Naive thymus-derived CD4-positive, alpha-beta T cell (primary cell): ENCODE data around the gene LRRTM1. TPM values are rescaled to one million over a fixed set of nuclear protein-coding genes. Genes with fewer than 3 reads are reported as not detected.

Experiments used
- ATAC-seq: fragments of 150-1000 bp; cut with Tn5 transposase; 2 replicates; pipeline ENCODE4 v1.10.0; 2021; ENCODE audit warnings: mild to moderate bottlenecking, moderate library complexity
- CTCF ChIA-PET: fragments of 350-600 bp; sonication (Branson Sonifier 250); formaldehyde crosslinking; loops from one replicate; lab custom pipeline; 2021; ENCODE audit warnings: antibody characterized with exemption; lab: Charles Lee
- POLR2A ChIA-PET: fragments of 350-600 bp; sonication (Branson Sonifier 250); formaldehyde crosslinking; loops from one replicate; lab custom pipeline; 2021; ENCODE audit warnings: antibody characterized with exemption, inconsistent platforms; lab: Charles Lee
- DNase-seq, 9 donors: peaks; one replicate each; pipeline versions ENCODE4 v3.0.0 to v3.0.0-alpha.2; 2020 to 2022; ENCODE audit warnings: mixed read lengths in 1 of 9
- H3K27ac ChIP-seq: one replicate; pipeline ENCODE4 v1.7.0; 2013; ENCODE audit warnings: mild to moderate bottlenecking, low read depth, low read length, moderate library complexity
- H3K27me3 ChIP-seq, 2 donors: one replicate each; pipeline ENCODE4 v1.7.0; 2013; ENCODE audit warnings: low read length in 2 of 2, mild to moderate bottlenecking in 2 of 2, moderate library complexity in 2 of 2; ENCODE audit not compliant: control insufficient read depth in 2 of 2, insufficient read depth in 2 of 2
- H3K36me3 ChIP-seq, 3 experiments: 1 replicate in 2 of 3; 2 replicates in 1 of 3; pipeline ENCODE4 v1.7.0; 2013; ENCODE audit warnings: low read length in 3 of 3, mild to moderate bottlenecking in 3 of 3, moderate library complexity in 1 of 3; ENCODE audit not compliant: insufficient read depth in 3 of 3, control insufficient read depth in 2 of 3
- H3K4me1 ChIP-seq, 2 donors: one replicate each; pipeline ENCODE4 v1.7.0; 2013; ENCODE audit warnings: low read length in 2 of 2, mild to moderate bottlenecking in 2 of 2, moderate library complexity in 1 of 2; ENCODE audit not compliant: control insufficient read depth in 2 of 2, insufficient read depth in 2 of 2
- H3K4me3 ChIP-seq: 2 replicates; pipeline ENCODE4 v1.7.0; 2013; ENCODE audit warnings: mild to moderate bottlenecking, low read length
- H3K9me3 ChIP-seq, 3 experiments: 1 replicate in 2 of 3; 2 replicates in 1 of 3; pipeline ENCODE4 v1.7.0; 2013; ENCODE audit warnings: low read length in 3 of 3; ENCODE audit not compliant: control insufficient read depth in 2 of 3
- H3K27ac Mint-ChIP-seq, 9 donors: one replicate each; pipeline ENCODE4 v1.8.0; 2020 to 2022; ENCODE audit warnings: mixed read lengths in 9 of 9, mild to moderate bottlenecking in 8 of 9, moderate library complexity in 5 of 9, inconsistent platforms in 2 of 9
- H3K27me3 Mint-ChIP-seq, 5 donors: one replicate each; pipeline ENCODE4 v1.8.0; 2021 to 2022; ENCODE audit warnings: mixed read lengths in 5 of 5, mild to moderate bottlenecking in 1 of 5
- H3K36me3 Mint-ChIP-seq, 5 donors: one replicate each; pipeline ENCODE4 v1.8.0; 2020 to 2022; ENCODE audit warnings: mixed read lengths in 5 of 5, mild to moderate bottlenecking in 3 of 5, inconsistent platforms in 1 of 5
- H3K4me1 Mint-ChIP-seq, 7 donors: one replicate each; pipeline ENCODE4 v1.8.0; 2020 to 2022; ENCODE audit warnings: mixed read lengths in 7 of 7, mild to moderate bottlenecking in 3 of 7, inconsistent platforms in 1 of 7
- H3K4me3 Mint-ChIP-seq, 10 donors: one replicate each; pipeline ENCODE4 v1.8.0; 2020 to 2022; ENCODE audit warnings: mild to moderate bottlenecking in 10 of 10, mixed read lengths in 10 of 10, moderate library complexity in 6 of 10, inconsistent platforms in 2 of 10
- H3K9me3 Mint-ChIP-seq, 11 donors: one replicate each; pipeline ENCODE4 v1.8.0; 2020 to 2022; ENCODE audit warnings: mixed read lengths in 11 of 11, mild to moderate bottlenecking in 4 of 11, inconsistent platforms in 1 of 11, moderate library complexity in 1 of 11
- intact Hi-C, 2 donors: fragments of 100-400 bp; cut with micrococcal nuclease; formaldehyde crosslinking; loops; one replicate each; pipeline ENCODE4 v1.15.1; 2023
- polyA plus RNA-seq, 2 donors: library from polyadenylated mRNA; unstranded; fragments of 300-500 nt; fragmentation: Illumina TruSeq; gene quantifications; one replicate each; pipeline ENCODE4 v1.2.3, GENCODE V29; 2021
- total RNA-seq, 6 experiments: library from RNA in 5 of 6; stranded (reverse) in 5 of 6; gene quantifications; 1 replicate in 5 of 6; 2 replicates in 1 of 6; pipeline ENCODE4 v1.2.3 and lab custom pipeline; 2021 to 2026

The LRRTM1 gene
- total and polyA plus RNA-seq, 7 experiments from 2014 or later, result not detected

- DNase-seq (no peak), ATAC-seq (no peak)
- POLR2A ChIA-PET, result no interaction called here
- Histone ChIP-seq H3K4me3 (no peak overlapping the region), H3K4me1 (no peaks in the 10 kb centered on the region), H3K36me3 (no peaks in the 10 kb centered on the region), H3K27me3 (no peaks in the 10 kb centered on the region), H3K9me3 (peaks cover 0 to 4% (median 0%) of the 10 kb centered on the region in 3 experiments), H3K27ac (no peak overlapping the region)
- peaks cover under 1 to 28% (median 6%) of the 10 kb centered on the region in 11 donors for H3K9me3 Mint-ChIP-seq
- CTCF ChIA-PET, result no interaction called here
- intact Hi-C loops, result no loop called here
- no peaks in the 10 kb centered on the region for H3K4me1 Mint-ChIP-seq
- H3K36me3 Mint-ChIP-seq, result peaks cover 0 to 4% (median 0%) of the 10 kb centered on the region in 5 donors
- peaks cover 0 to 7% (median 0%) of the 10 kb centered on the region in 5 donors for H3K27me3 Mint-ChIP-seq
- H3K4me3 Mint-ChIP-seq, result no peak overlapping the region
- H3K27ac Mint-ChIP-seq, result no peak overlapping the region
Measured at GRCh38 chr2:80269806-80270205, 34.7 kb downstream of the LRRTM1 start.

- CTCF ChIA-PET, result no interaction called here
- no peak for DNase-seq
- Histone ChIP-seq H3K4me3 (no peak overlapping the region), H3K36me3 (no peaks in the 10 kb centered on the region), H3K4me1 (no peaks in the 10 kb centered on the region), H3K9me3 (no peaks in the 10 kb centered on the region), H3K27ac (no peak overlapping the region), H3K27me3 (no peaks in the 10 kb centered on the region)
- intact Hi-C loops, result no loop called here
- H3K27me3 Mint-ChIP-seq, result no peaks in the 10 kb centered on the region
- H3K4me3 Mint-ChIP-seq, result no peak overlapping the region
- POLR2A ChIA-PET, result no interaction called here
- no peak overlapping the region for H3K27ac Mint-ChIP-seq
- peaks cover 2 to 16% (median 9%) of the 10 kb centered on the region in 11 donors for H3K9me3 Mint-ChIP-seq
- peaks cover 0 to 3% (median 0%) of the 10 kb centered on the region in 5 donors for H3K36me3 Mint-ChIP-seq
- no peak for ATAC-seq
- no peaks in the 10 kb centered on the region for H3K4me1 Mint-ChIP-seq
Measured at GRCh38 chr2:80266231-80266630, 38.3 kb downstream of the LRRTM1 start.

- POLR2A ChIA-PET, result no interaction called here
Measured at GRCh38 chr2:80259292-80259691, 45.3 kb downstream of the LRRTM1 start.

GRCh38 chr2:80258793-80259192 lies 45.8 kb downstream of the LRRTM1 start:
- peaks cover 0 to 9% (median 0%) of the 10 kb centered on the region in 11 donors for H3K9me3 Mint-ChIP-seq
- H3K36me3 ChIP-seq, result no peaks in the 10 kb centered on the region
- POLR2A ChIA-PET, result no interaction called here
- H3K9me3 ChIP-seq, result no peaks in the 10 kb centered on the region
- no peak overlapping the region for H3K27ac ChIP-seq
- H3K27me3 ChIP-seq, result no peaks in the 10 kb centered on the region
- no peak overlapping the region for H3K27ac Mint-ChIP-seq
- no peak overlapping the region for H3K4me3 Mint-ChIP-seq
- intact Hi-C loops, result no loop called here
- no peaks in the 10 kb centered on the region for H3K4me1 Mint-ChIP-seq
- DNase-seq, result no peak
- H3K27me3 Mint-ChIP-seq, result no peaks in the 10 kb centered on the region
- no peak for ATAC-seq
- CTCF ChIA-PET, result no interaction called here
- no peak overlapping the region for H3K4me3 ChIP-seq
- no peaks in the 10 kb centered on the region for H3K4me1 ChIP-seq
- H3K36me3 Mint-ChIP-seq, result no peaks in the 10 kb centered on the region

More at GRCh38 chr2:80259292-80259691, 45.3 kb downstream of the LRRTM1 start:
- ATAC-seq, result no peak
- Mint-ChIP-seq H3K4me3 (no peak overlapping the region), H3K27me3 (no peaks in the 10 kb centered on the region), H3K4me1 (no peaks in the 10 kb centered on the region), H3K9me3 (peaks cover 0 to 9% (median 0%) of the 10 kb centered on the region in 11 donors), H3K36me3 (no peaks in the 10 kb centered on the region), H3K27ac (no peak overlapping the region)
- H3K4me1 ChIP-seq, result no peaks in the 10 kb centered on the region
- no peaks in the 10 kb centered on the region for H3K27me3 ChIP-seq
- DNase-seq, result no peak
- intact Hi-C loops, result no loop called here
- CTCF ChIA-PET, result no interaction called here
- no peaks in the 10 kb centered on the region for H3K9me3 ChIP-seq
- H3K27ac ChIP-seq, result no peak overlapping the region
- no peaks in the 10 kb centered on the region for H3K36me3 ChIP-seq
- no peak overlapping the region for H3K4me3 ChIP-seq

- peaks cover 0 to 10% (median 0%) of the 10 kb centered on the region in 11 donors for H3K9me3 Mint-ChIP-seq
Measured at GRCh38 chr2:80258341-80258740, 46.2 kb downstream of the LRRTM1 start.

GRCh38 chr2:80257450-80257849 lies 47.1 kb downstream of the LRRTM1 start:
- Histone ChIP-seq H3K4me1 (no peaks in the 10 kb centered on the region), H3K4me3 (no peak overlapping the region), H3K27ac (no peak overlapping the region), H3K9me3 (no peaks in the 10 kb centered on the region), H3K36me3 (no peaks in the 10 kb centered on the region), H3K27me3 (no peaks in the 10 kb centered on the region)
- Mint-ChIP-seq H3K4me1 (no peaks in the 10 kb centered on the region), H3K27ac (no peak overlapping the region), H3K36me3 (no peaks in the 10 kb centered on the region), H3K4me3 (no peak overlapping the region), H3K9me3 (peaks cover 0 to 8% (median 0%) of the 10 kb centered on the region in 11 donors), H3K27me3 (no peaks in the 10 kb centered on the region)
- DNase-seq (no peak), ATAC-seq (no peak)
- CTCF ChIA-PET, result no interaction called here
- POLR2A ChIA-PET, result no interaction called here
- intact Hi-C loops, result no loop called here

More at GRCh38 chr2:80258341-80258740, 46.2 kb downstream of the LRRTM1 start:
- no peaks in the 10 kb centered on the region for H3K36me3 ChIP-seq
- H3K4me3 Mint-ChIP-seq, result no peak overlapping the region
- H3K4me1 Mint-ChIP-seq, result no peaks in the 10 kb centered on the region
- intact Hi-C loops, result no loop called here
- no peak overlapping the region for H3K27ac ChIP-seq
- no peak overlapping the region for H3K27ac Mint-ChIP-seq
- H3K4me3 ChIP-seq, result no peak overlapping the region
- CTCF ChIA-PET, result no interaction called here
- H3K27me3 Mint-ChIP-seq, result no peaks in the 10 kb centered on the region
- POLR2A ChIA-PET, result no interaction called here
- H3K27me3 ChIP-seq, result no peaks in the 10 kb centered on the region
- no peaks in the 10 kb centered on the region for H3K4me1 ChIP-seq
- DNase-seq (no peak), ATAC-seq (no peak)
- H3K36me3 Mint-ChIP-seq, result no peaks in the 10 kb centered on the region
- no peaks in the 10 kb centered on the region for H3K9me3 ChIP-seq

- ATAC-seq (no peak), DNase-seq (no peak)
- no peak overlapping the region for H3K27ac Mint-ChIP-seq
- Histone ChIP-seq H3K27ac (no peak overlapping the region), H3K36me3 (no peaks in the 10 kb centered on the region), H3K27me3 (no peaks in the 10 kb centered on the region), H3K9me3 (no peaks in the 10 kb centered on the region), H3K4me3 (no peak overlapping the region), H3K4me1 (no peaks in the 10 kb centered on the region)
- peaks cover 0 to 8% (median 0%) of the 10 kb centered on the region in 11 donors for H3K9me3 Mint-ChIP-seq
- no peaks in the 10 kb centered on the region for H3K27me3 Mint-ChIP-seq
- CTCF ChIA-PET, result no interaction called here
- no peak overlapping the region for H3K4me3 Mint-ChIP-seq
- intact Hi-C loops, result no loop called here
- POLR2A ChIA-PET, result no interaction called here
- H3K4me1 Mint-ChIP-seq, result no peaks in the 10 kb centered on the region
- H3K36me3 Mint-ChIP-seq, result no peaks in the 10 kb centered on the region
Measured at GRCh38 chr2:80256782-80257167, 47.8 kb downstream of the LRRTM1 start.
